ENCODE data around the gene PDIK1L. TPM values are rescaled to one million over a fixed set of nuclear protein-coding genes. Genes with fewer than 3 reads are reported as not detected.

Gene PDIK1L
- total and polyA plus RNA-seq, 2 experiments from 2014 or later: 2.6 to 16.8 TPM

DNA sequence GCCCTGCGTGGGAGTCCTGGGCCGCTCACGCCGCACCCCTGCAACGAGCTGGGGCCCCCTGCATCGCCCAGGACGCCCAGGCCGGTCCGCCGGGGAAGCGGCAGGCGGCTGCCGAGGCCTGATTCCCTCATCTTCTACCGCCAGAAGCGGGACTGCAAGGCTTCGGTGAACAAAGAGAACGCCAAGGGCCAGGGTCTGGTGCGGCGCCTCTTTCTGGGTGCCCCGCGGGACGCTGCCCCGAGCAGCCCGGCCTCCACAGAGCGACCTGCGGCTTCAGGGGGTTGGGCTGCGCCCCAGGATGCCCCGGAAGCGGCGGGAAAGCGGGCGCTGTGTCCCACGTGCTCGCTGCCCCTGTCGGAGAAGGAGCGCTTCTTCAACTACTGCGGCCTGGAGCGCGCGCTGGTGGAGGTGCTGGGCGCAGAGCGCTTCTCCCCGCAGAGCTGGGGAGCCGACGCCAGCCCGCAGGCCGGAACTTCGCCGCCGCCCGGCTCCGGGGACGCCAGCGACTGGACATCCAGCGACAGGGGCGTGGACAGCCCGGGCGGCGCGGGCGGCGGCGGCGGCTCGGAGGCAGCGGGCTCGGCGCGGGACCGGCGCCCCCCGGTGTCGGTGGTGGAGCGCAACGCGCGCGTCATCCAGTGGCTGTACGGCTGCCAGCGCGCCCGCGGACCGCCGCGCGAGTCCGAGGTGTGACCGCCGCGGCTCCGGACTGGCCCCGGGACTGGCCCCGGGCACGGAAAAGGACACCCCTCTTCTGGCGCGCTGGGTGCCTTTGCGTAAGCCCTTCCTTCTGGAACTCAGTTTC, 50.0 kb downstream of the PDIK1L start:
- Histone ChIP-seq H3K36me3 (replicated peaks; ENCODE audit: insufficient read depth, low read depth) (no peaks in the 10 kb centered on the region), H3K4me1 (ENCODE audit: insufficient read depth) (peaks cover 20% of the 10 kb centered on the region), H3K4me2 (peak overlapping the region; percentile 97), H3K9me2 (replicated peaks; ENCODE audit: insufficient read depth) (no peaks in the 10 kb centered on the region), H2AFZ (peak overlapping the region; percentile 86), H3K9me3 (ENCODE audit: low read depth) (no peaks in the 10 kb centered on the region), H3K27me3 (peaks cover 15% of the 10 kb centered on the region), H3K27ac (no peak overlapping the region), H3K79me2 (no peaks in the 10 kb centered on the region), H4K20me1 (ENCODE audit: insufficient read depth, poor library complexity, severe bottlenecking) (no peaks in the 10 kb centered on the region), H3K4me3 (peak overlapping the region; percentile 27)
- peak; percentile 80 for DNase-seq (ENCODE audit: low spot score)
- TF ChIP-seq, protein P1, sequence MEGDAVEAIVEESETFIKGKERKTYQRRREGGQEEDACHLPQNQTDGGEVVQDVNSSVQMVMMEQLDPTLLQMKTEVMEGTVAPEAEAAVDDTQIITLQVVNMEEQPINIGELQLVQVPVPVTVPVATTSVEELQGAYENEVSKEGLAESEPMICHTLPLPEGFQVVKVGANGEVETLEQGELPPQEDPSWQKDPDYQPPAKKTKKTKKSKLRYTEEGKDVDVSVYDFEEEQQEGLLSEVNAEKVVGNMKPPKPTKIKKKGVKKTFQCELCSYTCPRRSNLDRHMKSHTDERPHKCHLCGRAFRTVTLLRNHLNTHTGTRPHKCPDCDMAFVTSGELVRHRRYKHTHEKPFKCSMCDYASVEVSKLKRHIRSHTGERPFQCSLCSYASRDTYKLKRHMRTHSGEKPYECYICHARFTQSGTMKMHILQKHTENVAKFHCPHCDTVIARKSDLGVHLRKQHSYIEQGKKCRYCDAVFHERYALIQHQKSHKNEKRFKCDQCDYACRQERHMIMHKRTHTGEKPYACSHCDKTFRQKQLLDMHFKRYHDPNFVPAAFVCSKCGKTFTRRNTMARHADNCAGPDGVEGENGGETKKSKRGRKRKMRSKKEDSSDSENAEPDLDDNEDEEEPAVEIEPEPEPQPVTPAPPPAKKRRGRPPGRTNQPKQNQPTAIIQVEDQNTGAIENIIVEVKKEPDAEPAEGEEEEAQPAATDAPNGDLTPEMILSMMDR (IDR thresholded peaks at IDR 0.05; ENCODE audit: poor library complexity): peak; percentile 15
- no peak for TF ChIP-seq EZH2phosphoT487 (IDR thresholded peaks at IDR 0.05; ENCODE audit: low read depth, severe bottlenecking, unreplicated experiment)
- 3% methylated on average over 61 of the region's 98 CpGs for WGBS (ENCODE audit: low lambda C conversion rate, missing lambda C conversion rate)

DNA sequence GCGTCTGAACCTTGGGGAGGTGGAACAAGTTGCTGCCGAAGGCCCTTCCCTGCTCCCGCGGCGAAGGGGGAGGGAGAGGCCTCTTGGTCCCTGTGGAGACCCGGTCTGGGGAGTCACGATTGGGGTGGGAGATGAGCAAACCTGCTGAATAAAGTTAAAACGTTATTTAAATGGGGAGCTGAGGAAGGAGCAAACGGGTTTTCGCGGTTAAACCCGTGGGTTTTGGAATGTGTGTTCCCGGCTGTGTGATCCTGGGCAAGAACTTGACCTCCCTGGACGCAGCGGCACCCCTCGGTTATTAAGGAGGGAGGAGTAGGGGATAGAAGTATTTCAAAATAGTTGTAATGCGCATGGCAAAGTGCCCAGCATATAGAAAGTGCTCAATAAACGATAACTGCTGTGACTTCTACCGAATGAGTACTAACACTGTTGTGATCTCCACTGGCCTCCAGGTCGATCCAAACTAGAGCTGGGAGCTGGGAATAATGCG, 50.6 kb downstream of the PDIK1L start:
- no peaks in the 10 kb centered on the region for H3K36me3 ChIP-seq (replicated peaks; ENCODE audit: insufficient read depth, low read depth)
- WGBS (ENCODE audit: low lambda C conversion rate, missing lambda C conversion rate): 40% methylated on average over 21 of the region's 21 CpGs
- peaks cover 12% of the 10 kb centered on the region for H3K27me3 ChIP-seq

DNA sequence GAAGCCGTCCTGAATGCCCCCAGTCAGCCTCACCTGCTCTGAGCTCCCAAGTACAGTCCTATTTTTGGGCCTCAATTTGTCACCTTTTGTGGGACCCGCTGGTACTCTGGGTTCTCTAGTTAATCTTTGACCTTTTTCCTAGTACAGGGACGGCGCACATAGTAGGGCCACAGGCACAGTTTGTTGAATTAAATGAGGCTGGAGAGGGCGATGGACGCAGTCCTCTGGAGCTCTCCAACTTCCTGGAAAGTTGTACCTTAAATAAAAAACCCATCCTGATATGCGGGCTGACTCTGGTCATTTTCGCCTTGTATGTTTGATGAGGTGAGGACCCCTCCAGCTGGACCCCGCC, 52.0 kb downstream of the PDIK1L start:
- H3K27ac ChIP-seq: no peak overlapping the region
- no peaks in the 10 kb centered on the region for H3K79me2 ChIP-seq
- no peak for TF ChIP-seq EZH2 (IDR thresholded peaks at IDR 0.05; ENCODE audit: borderline replicate concordance)
- TF ChIP-seq, protein P1 (IDR thresholded peaks at IDR 0.05; ENCODE audit: poor library complexity): no peak
- no peak for TF ChIP-seq EZH2phosphoT487 (IDR thresholded peaks at IDR 0.05; ENCODE audit: low read depth, severe bottlenecking, unreplicated experiment)
- no peaks in the 10 kb centered on the region for H3K9me3 ChIP-seq (ENCODE audit: low read depth)
- no peak for DNase-seq (ENCODE audit: low spot score)
- H2AFZ ChIP-seq: peak overlapping the region; percentile 78
- peaks cover 20% of the 10 kb centered on the region for H3K4me1 ChIP-seq (ENCODE audit: insufficient read depth)
- H3K9me2 ChIP-seq (replicated peaks; ENCODE audit: insufficient read depth): no peaks in the 10 kb centered on the region
- H3K4me2 ChIP-seq: peak overlapping the region; percentile 93
- WGBS (ENCODE audit: low lambda C conversion rate, missing lambda C conversion rate): 91% methylated on average over 9 of the region's 9 CpGs
- H4K20me1 ChIP-seq (ENCODE audit: insufficient read depth, poor library complexity, severe bottlenecking): no peaks in the 10 kb centered on the region
- H3K27me3 ChIP-seq: peaks cover 12% of the 10 kb centered on the region
- H3K36me3 ChIP-seq (replicated peaks; ENCODE audit: insufficient read depth, low read depth): no peaks in the 10 kb centered on the region
- no peak overlapping the region for H3K4me3 ChIP-seq

More for the DNA sequence above, 50.6 kb downstream of the PDIK1L start:
- Histone ChIP-seq H2AFZ (peak overlapping the region; percentile 86), H3K79me2 (no peaks in the 10 kb centered on the region), H3K4me3 (no peak overlapping the region), H3K9me3 (ENCODE audit: low read depth) (no peaks in the 10 kb centered on the region), H4K20me1 (ENCODE audit: insufficient read depth, poor library complexity, severe bottlenecking) (no peaks in the 10 kb centered on the region), H3K27ac (no peak overlapping the region), H3K9me2 (replicated peaks; ENCODE audit: insufficient read depth) (no peaks in the 10 kb centered on the region), H3K4me2 (peak overlapping the region; percentile 97), H3K4me1 (ENCODE audit: insufficient read depth) (peaks cover 20% of the 10 kb centered on the region)
- TF ChIP-seq EZH2 (IDR thresholded peaks at IDR 0.05; ENCODE audit: borderline replicate concordance): no peak
- DNase-seq (ENCODE audit: low spot score): no peak

DNA sequence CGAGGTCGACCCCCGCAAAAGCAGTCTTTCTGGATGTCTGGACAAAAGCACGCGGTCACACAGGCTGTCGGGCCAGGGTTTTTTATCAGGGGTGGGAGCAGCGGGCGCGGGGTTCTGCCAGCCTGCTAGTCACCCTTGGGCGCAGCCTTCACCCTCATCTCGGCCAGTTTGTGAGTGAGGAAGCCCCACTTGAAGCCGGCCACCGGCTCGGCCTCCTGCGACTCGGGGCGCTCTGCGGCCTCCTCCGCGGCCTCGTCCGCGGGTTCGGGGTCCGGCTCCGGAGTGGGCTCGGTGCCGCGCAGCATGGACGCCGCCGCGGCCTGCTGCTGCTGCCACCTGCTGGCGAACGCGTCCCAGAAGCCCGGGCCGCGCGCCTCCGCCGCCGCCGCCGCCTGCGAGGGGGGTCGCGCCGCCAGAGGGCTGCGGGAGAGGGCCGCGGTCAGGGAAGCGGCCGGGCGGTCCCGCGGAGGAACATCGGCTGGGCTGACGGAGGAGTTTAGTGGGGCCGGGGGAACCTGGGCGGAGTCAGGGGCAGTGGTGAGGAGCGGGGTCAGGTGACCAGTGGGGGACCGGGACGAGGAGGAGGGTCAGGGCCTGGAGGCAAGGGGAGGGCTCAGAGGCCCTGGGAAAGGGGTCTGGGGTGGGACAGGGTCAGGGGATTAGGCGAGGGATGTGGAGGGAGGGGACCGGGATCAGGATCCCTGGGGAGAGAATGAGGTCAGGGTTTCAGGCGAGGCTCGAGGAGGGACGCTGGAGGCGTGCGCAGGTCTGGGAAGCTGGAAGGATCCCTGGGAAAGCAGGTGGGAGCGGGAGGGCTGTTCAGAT, 52.6 kb downstream of the PDIK1L start:
- Histone ChIP-seq H3K27ac (no peak overlapping the region), H4K20me1 (ENCODE audit: insufficient read depth, poor library complexity, severe bottlenecking) (no peaks in the 10 kb centered on the region), H3K4me2 (peak overlapping the region; percentile 93), H3K79me2 (no peaks in the 10 kb centered on the region), H3K4me3 (peak overlapping the region; percentile 36), H3K9me2 (replicated peaks; ENCODE audit: insufficient read depth) (no peaks in the 10 kb centered on the region), H3K9me3 (ENCODE audit: low read depth) (no peaks in the 10 kb centered on the region), H3K4me1 (ENCODE audit: insufficient read depth) (peaks cover 20% of the 10 kb centered on the region), H2AFZ (peak overlapping the region; percentile 78), H3K36me3 (replicated peaks; ENCODE audit: insufficient read depth, low read depth) (no peaks in the 10 kb centered on the region), H3K27me3 (peaks cover 12% of the 10 kb centered on the region)
- peak; percentile 79 for DNase-seq (ENCODE audit: low spot score)
- WGBS (ENCODE audit: low lambda C conversion rate, missing lambda C conversion rate): 9% methylated on average over 59 of the region's 72 CpGs
- TF ChIP-seq EZH2phosphoT487 (IDR thresholded peaks at IDR 0.05; ENCODE audit: low read depth, severe bottlenecking, unreplicated experiment): no peak
- TF ChIP-seq, protein P1 (IDR thresholded peaks at IDR 0.05; ENCODE audit: poor library complexity): peak; percentile 59
